Stimulated activated CD4-positive, alpha-beta T cell treated with anti-CD3 and anti-CD28 coated beads, TNF-alpha, amount 100 ng/mL, for 1 hour (primary cell): ENCODE measurements around the gene AMACR.

ENCODE experiments used
- DNase-seq, 3 donors: peaks; one replicate each; pipeline ENCODE4 v3.0.0-alpha.2; 2020; ENCODE audit warnings: low read depth in 3 of 3, low spot score in 1 of 3

Gene AMACR

DNA sequence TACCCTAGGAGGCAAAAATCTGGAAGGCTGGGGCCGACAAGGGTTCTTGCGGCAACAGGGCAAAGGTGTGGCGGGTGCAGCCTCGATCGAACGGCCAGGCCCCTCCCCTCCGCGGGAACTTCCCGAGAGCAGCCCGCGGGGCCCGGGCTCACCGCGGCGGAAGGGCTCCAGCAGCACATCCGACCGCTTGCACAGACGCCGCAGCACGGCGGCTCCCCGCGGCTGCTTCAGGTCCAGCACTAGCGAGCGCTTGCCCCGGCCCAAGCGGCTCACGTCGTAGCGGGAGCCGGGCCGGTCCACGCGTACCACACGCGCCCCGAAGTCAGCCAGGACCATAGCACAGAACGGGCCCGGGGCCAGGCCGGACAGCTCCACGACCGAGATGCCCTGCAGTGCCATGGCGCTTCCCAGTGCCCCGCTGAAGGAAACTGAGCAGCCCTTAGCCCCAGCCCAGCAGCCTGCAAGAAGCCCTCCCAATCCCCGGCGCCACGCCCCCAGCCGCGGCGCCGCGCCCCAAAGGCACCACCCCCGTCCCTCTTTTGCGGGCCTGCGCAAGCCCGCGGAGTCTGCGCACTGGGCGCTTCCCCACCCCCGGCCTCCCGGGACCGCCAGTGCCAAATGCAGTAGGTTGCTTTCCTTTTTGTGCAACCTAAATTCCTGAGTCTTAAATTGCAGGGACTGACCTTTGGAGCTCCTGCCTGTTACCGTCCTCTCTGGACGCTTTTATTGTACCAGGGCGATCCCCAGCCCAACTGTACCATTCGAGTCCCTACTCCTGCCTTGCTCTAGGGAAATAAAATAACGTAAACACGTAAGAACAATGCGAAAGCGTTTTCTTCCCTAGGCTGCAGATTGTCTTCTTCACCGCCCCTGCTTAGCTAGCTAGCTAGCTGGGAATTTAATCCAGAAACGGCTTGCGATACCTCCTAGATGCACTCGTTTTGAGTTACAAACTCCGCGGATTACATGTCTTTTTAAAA lies at the start of gene AMACR:
AMACR (minus strand) TSS at position 430 of the 980 bp plus-strand sequence; CDS start at position 399, 31 bp downstream.
- DNase-seq = peak; percentile 54 to 86 (median 78)

DNA sequence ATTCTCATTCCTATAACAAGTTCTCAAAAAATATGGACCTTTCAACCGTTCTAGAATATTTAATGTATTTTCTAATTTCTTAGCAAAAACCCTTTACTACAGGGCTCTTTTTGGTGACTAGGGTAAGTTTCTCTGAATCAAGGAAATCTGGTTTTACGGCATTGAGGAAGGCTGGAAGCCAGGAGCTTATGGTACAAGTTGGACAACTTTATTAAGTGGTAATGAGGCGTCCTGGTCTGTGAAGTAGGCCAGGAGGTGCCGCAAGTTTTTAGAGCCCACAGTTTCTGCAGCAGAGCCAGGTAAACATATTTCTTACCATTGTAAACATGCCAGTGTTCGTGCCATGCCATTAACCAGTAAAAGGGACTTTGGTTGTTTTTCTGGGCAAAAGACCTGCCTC lies 49.7 kb upstream of the AMACR start:
- DNase-seq = no peak

GRCh38 chr5:34057118-34057517 lies 49.3 kb upstream of the AMACR start:
- DNase-seq = no peak

DNA sequence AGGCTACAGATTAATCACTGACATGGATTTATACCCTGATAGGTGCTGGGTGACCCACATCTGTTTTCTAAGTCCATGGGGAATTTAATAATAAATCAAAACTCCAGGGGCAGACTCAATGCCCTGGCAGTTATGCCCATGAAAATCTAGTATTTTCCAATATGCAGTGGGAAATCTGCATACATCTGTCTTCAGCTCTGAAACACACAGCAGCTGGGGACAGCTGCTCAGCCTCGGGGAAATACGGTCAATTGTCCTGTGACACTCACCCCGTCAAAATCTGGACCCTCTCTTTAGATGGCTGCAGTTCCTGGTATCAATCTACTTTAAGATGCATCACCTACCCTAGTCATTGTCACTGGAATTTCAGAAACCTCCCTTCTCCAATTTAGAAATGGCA lies 47.8 kb upstream of the AMACR start:
- DNase-seq = no peak

DNA sequence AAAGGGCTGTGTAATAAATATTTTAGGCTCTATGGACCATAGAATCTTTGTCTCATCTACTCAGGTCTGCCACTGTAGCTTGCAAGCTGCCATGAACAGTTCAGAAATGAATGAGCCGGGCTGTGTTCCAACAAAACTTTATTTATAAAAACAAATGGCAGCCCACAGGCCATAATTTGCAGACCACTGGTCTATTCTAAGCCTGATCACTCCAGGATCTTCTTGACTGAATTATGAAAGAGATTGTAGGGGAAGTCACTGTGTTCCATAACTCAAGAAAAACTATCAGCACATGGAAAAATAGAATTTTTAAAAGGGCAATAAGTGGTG lies 46.5 kb upstream of the AMACR start:
- no peak for DNase-seq

DNA sequence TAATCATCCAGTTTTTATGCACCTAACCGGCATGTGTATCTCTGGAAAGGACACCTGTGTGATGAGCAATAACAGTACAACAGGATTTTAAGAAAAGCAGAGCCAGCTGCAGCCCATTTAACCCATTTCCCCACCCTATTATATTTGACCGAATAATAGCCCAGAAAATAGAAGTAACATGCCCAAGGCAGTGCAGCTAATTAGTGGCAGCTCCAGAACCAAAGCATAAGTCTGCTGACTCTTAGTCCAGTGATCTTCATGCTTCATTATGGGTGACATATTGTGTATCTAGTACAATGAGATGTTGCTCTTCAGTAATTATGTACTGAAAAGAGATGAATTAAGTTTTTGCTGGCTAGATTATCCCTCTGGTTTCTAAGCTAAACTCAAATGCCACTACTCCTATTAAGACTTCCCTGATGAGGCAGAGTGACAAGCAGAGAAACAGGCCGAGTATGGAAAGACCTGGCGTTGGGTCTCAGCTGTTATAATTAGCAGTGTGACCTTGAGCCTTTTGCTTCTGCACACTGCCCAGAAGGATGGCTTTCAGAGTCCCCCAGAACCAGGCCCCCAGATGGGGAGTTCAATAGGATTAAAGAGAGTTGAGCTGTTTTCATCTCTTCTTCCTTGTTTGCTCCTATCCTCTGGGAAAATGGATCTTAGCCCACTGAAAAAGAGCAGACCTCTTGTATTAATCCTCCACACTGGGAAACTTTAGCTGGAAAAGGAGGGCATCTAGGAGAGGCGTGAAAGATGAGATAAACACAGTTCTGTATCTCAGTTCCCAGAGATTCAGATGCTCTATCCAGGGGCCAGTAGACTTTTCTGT lies 45.9 kb upstream of the AMACR start:
- DNase-seq = no peak

- DNase-seq = no peak
Measured at GRCh38 chr5:34053133-34053532, 45.3 kb upstream of the AMACR start.

DNA sequence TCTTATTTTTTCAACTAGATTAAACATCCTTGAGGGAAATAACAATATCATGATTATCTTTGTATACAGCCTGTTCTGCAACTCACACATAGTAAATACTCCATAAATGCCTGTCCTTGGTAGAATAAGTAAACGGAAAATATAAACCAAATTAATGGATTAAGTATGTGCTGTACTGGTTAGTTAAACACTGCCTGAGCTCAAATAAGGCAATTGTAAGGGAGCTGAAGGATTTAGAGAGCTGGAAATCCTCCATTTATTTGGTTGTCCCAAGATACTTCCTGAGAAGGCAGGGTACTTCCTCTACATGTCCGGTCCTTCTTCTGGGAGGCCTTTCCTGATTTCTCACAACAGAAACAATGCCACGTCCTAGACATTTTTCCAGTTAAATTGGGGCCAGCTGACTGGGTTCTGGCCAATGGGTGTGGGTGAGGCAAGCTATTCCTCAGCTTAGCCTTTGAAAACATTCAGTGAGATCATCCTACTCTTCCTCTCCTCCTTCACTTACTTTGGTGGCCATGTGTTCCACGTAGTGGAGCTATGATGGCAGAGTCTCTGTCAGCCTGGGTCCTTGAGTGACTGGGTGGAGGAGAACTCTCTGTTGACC lies 43.6 kb upstream of the AMACR start:
- DNase-seq = no peak

DNA sequence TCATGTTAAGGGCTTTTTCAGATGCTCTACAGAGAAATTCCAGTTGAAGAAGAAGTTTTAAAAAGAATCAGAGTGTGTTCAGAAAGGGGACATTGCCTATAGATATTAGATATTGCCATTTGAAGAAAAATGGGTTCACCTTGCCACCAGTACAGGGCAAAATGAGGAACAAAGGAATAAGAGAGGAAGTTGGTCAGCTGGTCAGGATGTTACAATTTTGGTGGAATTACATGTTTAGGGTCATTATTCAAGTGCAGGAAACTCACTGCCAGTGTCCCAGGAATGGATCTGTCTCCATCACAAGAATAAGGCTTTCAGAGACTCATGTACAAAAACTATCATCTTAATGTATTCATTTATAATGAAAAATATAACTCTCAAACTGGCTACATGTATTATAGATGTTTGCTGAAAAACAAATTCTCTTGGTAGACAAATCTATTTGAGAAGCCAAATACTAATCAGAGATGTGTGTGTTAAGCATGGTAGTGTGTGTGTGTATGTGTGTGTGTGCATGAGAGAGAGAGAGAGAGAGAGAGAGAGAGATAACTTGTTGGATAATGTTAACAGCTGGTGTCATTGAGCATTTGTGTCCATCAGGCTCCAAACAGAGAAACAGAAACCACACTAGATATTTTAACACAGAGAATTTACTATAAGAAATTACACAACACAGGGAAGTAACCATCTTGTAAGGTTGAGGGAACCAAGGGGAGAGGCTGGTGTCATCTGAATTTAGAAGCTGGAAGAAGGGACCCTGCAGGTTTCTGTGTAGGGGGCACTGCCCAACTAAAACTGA lies 40.1 kb upstream of the AMACR start:
- DNase-seq = no peak

- no peak for DNase-seq
Measured at GRCh38 chr5:34047143-34047542, 39.3 kb upstream of the AMACR start.

DNA sequence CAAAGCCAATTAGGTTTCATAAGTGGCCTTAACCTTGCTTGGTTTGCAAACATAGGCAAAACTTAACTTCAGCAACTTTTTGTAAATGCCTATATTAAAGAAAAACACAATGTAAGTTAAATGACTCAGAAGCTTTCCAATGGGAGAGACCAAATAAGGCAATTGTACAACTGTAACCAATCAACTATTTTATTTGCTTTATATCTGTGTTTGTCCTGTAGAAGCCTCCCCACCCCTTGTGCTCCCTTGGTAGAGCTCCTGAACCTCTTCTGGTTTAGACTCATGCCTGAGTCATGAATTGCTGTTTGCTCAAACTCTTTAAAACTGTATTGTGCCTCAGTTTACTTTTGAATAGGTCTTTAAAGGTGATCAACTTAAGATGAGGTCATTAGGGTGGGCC lies 38.1 kb upstream of the AMACR start:
- DNase-seq = no peak

DNA sequence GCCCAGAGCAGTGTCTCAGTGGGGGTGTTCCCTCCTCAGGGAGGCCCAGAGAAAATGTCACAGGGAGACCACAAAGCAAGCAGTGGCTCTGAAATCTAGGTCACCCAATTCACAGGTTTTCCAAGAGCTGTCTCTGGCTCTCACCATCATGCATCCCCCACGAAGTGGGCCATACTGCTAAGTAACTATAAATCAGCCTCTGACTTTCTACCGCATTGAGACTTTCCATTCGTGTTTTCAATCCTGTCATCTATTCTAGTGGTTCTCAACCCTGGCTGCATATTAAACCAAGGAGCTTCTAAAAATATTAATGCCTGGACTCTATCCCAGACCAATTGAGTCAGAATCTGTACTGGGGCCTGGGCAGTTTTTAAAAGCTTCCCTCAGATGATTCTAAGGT lies 37.2 kb upstream of the AMACR start:
- DNase-seq = no peak

- DNase-seq = no peak
Measured at GRCh38 chr5:34043099-34043876, 35.4 kb upstream of the AMACR start, which contains the start of gene C1QTNF3. C1QTNF3 (minus strand) TSS chr5:34043213; CDS start chr5:34043125, 88 bp downstream.

DNA sequence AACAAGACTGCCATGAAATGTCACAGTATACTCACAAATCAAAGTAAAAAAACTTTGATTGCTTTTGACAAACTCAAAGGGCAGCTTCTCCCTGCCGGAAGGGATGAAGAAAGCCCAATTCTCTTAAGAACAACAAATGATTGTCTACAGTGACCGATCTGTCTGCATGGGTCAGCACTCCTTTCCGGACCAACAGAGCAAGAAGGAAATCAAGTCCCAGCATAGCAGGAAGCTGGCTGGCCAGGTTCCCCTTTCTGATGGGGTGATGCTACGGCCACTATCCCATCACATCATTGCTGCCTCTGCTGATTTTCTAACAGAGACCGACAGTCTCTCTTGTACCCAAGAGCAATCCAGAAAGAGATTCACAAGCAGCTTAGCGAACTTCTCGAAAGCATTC lies 34.5 kb upstream of the AMACR start:
- DNase-seq = no peak

DNA sequence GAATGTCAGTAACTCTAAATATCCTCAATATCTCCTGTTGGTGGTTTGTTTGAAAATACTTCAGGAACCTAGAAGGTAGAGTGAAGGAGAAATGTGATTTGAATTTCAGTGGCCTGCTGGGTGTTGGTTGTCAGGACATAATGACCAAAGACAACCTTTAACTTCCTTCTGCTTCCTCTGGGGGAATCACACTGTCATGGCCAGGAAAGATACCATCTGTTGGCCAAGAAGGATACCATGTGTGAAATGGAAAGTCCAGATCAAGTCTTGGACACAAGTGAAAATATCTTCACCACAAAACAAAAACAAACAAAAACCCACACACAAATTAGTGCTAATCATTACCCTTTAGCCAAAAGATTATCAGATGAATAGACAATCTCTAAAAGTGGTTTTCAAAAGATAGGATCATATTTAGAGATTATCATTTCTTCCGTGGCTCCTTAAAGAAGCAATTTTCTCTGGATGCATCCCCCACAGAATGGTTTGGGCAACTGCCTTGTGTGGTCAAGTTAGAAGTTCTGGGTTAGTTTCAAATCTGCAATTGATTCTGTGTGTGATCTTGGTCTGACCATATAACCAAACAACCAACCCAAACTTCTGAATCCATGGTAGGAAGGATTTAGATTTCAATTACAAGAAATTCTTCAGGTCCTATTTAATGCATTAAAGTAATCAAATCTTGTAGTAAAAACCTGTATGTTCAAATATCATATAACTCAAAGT lies 33.6 kb upstream of the AMACR start:
- no peak for DNase-seq

DNA sequence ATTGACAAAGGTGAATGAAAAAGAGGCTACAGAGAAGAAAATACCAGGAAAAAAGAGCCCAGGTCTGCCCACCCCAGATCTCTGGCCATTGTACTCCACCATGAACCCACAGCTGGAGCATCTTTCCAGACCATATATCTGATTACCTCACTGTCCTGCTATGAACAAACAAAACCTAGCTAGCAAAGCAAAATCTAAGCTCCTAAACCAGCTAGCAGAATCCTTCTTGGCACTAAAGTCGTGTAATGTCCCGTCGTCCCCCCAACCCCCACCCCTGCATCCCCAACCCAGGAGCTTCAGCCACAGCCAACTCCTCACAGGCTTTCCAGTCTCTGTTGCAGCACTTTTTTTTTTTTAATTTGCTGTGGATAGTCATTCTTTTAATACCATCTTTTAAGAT lies 32.6 kb upstream of the AMACR start:
- no peak for DNase-seq

GRCh38 chr5:34039398-34040157 lies 31.7 kb upstream of the AMACR start:
- no peak for DNase-seq

DNA sequence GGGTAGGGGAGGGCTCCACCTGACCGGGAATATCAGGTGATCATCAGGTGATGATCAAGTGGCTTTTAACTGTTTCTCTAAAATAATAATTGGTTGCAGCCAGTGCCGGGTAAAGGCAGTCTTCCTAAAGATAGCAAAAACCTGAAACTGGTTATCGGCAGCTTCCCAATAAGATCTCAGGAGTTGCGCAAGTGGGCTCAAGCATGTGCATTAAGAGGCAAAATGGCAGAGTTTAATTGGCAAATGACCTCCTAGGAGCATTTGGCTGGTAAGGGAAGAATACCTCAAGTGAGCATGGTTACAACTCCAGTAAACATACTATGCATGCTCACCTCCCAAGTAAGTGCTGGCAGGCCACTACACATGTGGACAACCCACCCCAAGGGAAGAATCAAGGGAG lies 31.0 kb upstream of the AMACR start:
- DNase-seq = no peak

- no peak for DNase-seq
Measured at GRCh38 chr5:34038390-34038789, 30.5 kb upstream of the AMACR start.
